HepG2 (cell line): ENCODE data around the gene SLC41A1. TPM values are rescaled to one million over a fixed set of nuclear protein-coding genes. Genes with fewer than 3 reads are reported as not detected.

ENCODE experiments used
- ADNP ChIP-seq: sonication (generic); formaldehyde crosslinking; IDR thresholded peaks from 2 replicates; pipeline ENCODE4 v1.4.0; 2020; ENCODE audit warnings: missing genetic modification reagents
- CHD2 ChIP-seq: IDR thresholded peaks from 2 replicates; pipeline ENCODE4 v1.6.1; 2011; ENCODE audit warnings: low read depth, low read length, improper control_type of control experiment
- EED ChIP-seq: sonication (generic); formaldehyde crosslinking; IDR thresholded peaks from 2 replicates; pipeline ENCODE4 v1.5.0; 2020; ENCODE audit warnings: mild to moderate bottlenecking, missing genetic modification reagents
- GATAD2A ChIP-seq: IDR thresholded peaks from 2 replicates; pipeline ENCODE4 v1.6.1; 2016
- GLI4 ChIP-seq: sonication (generic); formaldehyde crosslinking; IDR thresholded peaks from 2 replicates; pipeline ENCODE4 v1.5.1; 2020; ENCODE audit warnings: missing genetic modification reagents, mild to moderate bottlenecking, moderate library complexity, borderline replicate concordance
- KLF6 ChIP-seq: IDR thresholded peaks from 2 replicates; pipeline ENCODE4 v1.8.0; 2016; ENCODE audit warnings: missing biosample characterization, missing genetic modification reagents
- MAZ ChIP-seq, 2 experiments: sonication (generic) in 1 of 2; formaldehyde crosslinking in 1 of 2; IDR thresholded peaks; 2 replicates each; pipeline versions ENCODE4 v1.5.0 to v1.6.1; 2012 to 2020; ENCODE audit warnings: low read depth in 2 of 2, mild to moderate bottlenecking in 2 of 2, borderline replicate concordance in 1 of 2, improper control_type of control experiment in 1 of 2, low read length in 1 of 2, missing genetic modification reagents in 1 of 2, moderate library complexity in 1 of 2
- RARA ChIP-seq: IDR thresholded peaks from 2 replicates; pipeline ENCODE4 v1.6.1; 2016; ENCODE audit warnings: missing genetic modification reagents, missing compliant biosample characterization
- SIN3A ChIP-seq: IDR thresholded peaks from 2 replicates; pipeline ENCODE4 v1.6.1; 2011; ENCODE audit warnings: low read depth, mild to moderate bottlenecking, control low read depth, low read length, borderline replicate concordance
- SNAPC2 ChIP-seq: sonication (generic); formaldehyde crosslinking; IDR thresholded peaks from 2 replicates; pipeline ENCODE4 v1.8.1; 2022; ENCODE audit warnings: mild to moderate bottlenecking, missing genetic modification reagents
- U2AF2 ChIP-seq: fragments of 200-400 bp; formaldehyde crosslinking; IDR thresholded peaks from 2 replicates; pipeline ENCODE4 v1.6.1; 2017; ENCODE audit warnings: low read depth, mild to moderate bottlenecking, low read length
- ZFP1 ChIP-seq: IDR thresholded peaks from 2 replicates; pipeline ENCODE4 v1.6.1; 2016
- ZNF430 ChIP-seq: sonication (generic); formaldehyde crosslinking; IDR thresholded peaks from 2 replicates; pipeline ENCODE4 v1.9.0; 2021; ENCODE audit warnings: mild to moderate bottlenecking, missing genetic modification reagents
- ZNF501 ChIP-seq: sonication (generic); formaldehyde crosslinking; IDR thresholded peaks from 2 replicates; pipeline ENCODE4 v1.5.1; 2020; ENCODE audit warnings: mild to moderate bottlenecking, moderate library complexity, missing genetic modification reagents
- ZNF652 ChIP-seq: IDR thresholded peaks from 2 replicates; pipeline ENCODE4 v1.6.1; 2016; ENCODE audit warnings: low read depth, borderline replicate concordance
- polyA plus RNA-seq, 8 experiments: library from polyadenylated mRNA; depleted of rRNA in 3 of 8; stranded (reverse) in 7 of 8; unstranded in 1 of 8; fragments of >200 nt; fragmentation: Illumina TruSeq in 4 of 8; extraction: Trizol in 4 of 8; gene quantifications; 2 replicates each; pipeline versions ENCODE4 v1.2.1 to v1.2.3, GENCODE V29; 2011 to 2016; ENCODE audit warnings: low read depth in 4 of 8, missing spikeins in 1 of 8, mixed read lengths in 1 of 8; ENCODE audit not compliant: insufficient read depth in 1 of 8
- total RNA-seq, 5 experiments: library from RNA; depleted of rRNA; stranded (reverse); fragments of >200 nt; fragmentation: Illumina TruSeq; extraction: Trizol; gene quantifications; 2 replicates each; pipeline ENCODE4 v1.2.3, GENCODE V29; 2016; ENCODE audit warnings: low read depth in 1 of 5
- TF ChIP-seq, protein P1 (sequence below): sonication (generic); formaldehyde crosslinking; IDR thresholded peaks from 2 replicates; pipeline ENCODE4 v1.4.0; 2020; ENCODE audit warnings: missing genetic modification reagents, mild to moderate bottlenecking, borderline replicate concordance
- TF ChIP-seq, protein P2 (sequence below): sonication (generic); formaldehyde crosslinking; IDR thresholded peaks from 2 replicates; pipeline ENCODE4 v1.5.1; 2020; ENCODE audit warnings: missing genetic modification reagents, mild to moderate bottlenecking, borderline replicate concordance
- TF ChIP-seq, protein P3 (sequence below): IDR thresholded peaks from 2 replicates; pipeline ENCODE4 v1.6.1; 2016; ENCODE audit warnings: missing compliant biosample characterization, missing genetic modification reagents, borderline replicate concordance

The SLC41A1 gene
- total and polyA plus RNA-seq, 2 of the 13 experiments (the other 11 are each of a cell fraction or from before 2014, with no cell fraction given): 2.2 to 4.6 TPM

DNA sequence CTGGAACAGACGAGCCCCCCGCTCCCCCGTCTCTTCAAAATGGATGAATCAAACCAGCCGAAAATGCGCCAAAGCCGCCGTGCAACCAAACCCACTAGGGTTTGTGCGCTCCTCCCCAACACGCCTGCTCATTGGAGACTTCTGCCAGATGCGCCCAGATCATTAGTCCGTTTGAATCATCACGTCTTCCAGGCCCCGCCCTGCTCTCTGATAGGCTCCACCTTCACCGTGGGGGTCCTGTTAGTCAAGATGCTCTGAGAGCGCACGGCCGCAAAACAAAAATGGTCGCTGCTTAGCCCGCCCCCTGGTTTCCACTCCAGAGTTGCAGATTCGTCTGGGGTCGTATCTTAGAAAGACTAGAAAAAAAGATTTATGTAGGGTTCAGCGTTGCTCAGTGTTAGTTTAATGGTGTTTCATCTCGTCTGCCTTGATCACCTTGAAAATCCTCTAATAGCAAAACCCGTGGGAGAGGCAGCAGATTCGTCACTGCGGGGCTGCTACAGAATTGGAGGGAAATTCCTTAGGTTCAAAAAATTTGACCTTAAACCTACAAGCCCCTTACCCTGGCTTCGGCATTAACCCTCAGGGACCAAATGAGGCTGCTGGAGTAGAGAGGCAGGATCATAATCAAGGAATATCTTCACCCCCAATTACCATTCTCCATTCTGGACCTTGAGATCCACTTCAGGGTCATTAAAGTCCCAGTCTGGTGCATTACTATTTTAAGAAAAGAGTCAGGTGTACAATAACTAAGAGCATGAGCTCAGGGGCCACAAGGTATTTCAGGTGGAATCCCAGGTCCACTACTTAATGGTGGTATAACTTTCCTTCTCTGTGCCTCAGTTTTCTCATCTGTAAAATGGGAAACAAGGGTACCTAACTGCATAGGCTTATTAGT is 62.6 kb downstream of the SLC41A1 start, which contains the start of gene NUCKS1 (continued):
- TF ChIP-seq U2AF2 (no peak), GLI4 (CRISPR knock-in tag) (no peak), ZNF652 (CRISPR knock-in tag) (no peak), RARA (peak; percentile 22), KLF6 (CRISPR knock-in tag) (peak; percentile 59; the same call in 1 of the 2 replicates), GATAD2A (peak; percentile 55), EED (CRISPR knock-in tag) (no peak), ZFP1 (CRISPR knock-in tag) (no peak), CHD2 (no peak; the same call in 1 of the 2 replicates), ADNP (CRISPR knock-in tag) (peak; percentile 92; the same call in 1 of the 2 replicates), MAZ (IDR thresholded peaks at IDR 0.05; ENCODE audit: borderline replicate concordance, low read depth, low read length) (peak; percentile 36; the same call in 1 of the 2 replicates), MAZ (CRISPR knock-in tag; IDR thresholded peaks at IDR 0.05; ENCODE audit: low read depth) (no peak; the same call in 1 of the 2 replicates), ZNF430 (CRISPR knock-in tag) (0 out of 2 replicates have a peak, but pooled peaks have one; percentile 44), SIN3A (0 out of 2 replicates have a peak, but pooled peaks have one; percentile 16), SNAPC2 (no peak), ZNF501 (peak; percentile 57; the same call in 1 of the 2 replicates)
- TF ChIP-seq, protein P1, sequence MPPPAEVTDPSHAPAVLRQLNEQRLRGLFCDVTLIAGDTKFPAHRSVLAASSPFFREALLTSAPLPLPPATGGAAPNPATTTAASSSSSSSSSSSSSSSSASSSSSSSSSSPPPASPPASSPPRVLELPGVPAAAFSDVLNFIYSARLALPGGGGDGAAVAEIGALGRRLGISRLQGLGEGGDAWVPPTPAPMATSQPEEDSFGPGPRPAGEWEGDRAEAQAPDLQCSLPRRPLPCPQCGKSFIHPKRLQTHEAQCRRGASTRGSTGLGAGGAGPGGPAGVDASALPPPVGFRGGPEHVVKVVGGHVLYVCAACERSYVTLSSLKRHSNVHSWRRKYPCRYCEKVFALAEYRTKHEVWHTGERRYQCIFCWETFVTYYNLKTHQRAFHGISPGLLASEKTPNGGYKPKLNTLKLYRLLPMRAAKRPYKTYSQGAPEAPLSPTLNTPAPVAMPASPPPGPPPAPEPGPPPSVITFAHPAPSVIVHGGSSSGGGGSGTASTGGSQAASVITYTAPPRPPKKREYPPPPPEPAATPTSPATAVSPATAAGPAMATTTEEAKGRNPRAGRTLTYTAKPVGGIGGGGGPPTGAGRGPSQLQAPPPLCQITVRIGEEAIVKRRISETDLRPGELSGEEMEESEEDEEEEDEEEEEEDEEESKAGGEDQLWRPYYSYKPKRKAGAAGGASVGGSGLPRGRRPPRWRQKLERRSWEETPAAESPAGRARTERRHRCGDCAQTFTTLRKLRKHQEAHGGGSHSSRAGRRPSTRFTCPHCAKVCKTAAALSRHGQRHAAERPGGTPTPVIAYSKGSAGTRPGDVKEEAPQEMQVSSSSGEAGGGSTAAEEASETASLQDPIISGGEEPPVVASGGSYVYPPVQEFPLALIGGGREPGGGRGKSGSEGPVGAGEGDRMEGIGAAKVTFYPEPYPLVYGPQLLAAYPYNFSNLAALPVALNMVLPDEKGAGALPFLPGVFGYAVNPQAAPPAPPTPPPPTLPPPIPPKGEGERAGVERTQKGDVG (CRISPR knock-in tag): no peak
- TF ChIP-seq, protein P2, sequence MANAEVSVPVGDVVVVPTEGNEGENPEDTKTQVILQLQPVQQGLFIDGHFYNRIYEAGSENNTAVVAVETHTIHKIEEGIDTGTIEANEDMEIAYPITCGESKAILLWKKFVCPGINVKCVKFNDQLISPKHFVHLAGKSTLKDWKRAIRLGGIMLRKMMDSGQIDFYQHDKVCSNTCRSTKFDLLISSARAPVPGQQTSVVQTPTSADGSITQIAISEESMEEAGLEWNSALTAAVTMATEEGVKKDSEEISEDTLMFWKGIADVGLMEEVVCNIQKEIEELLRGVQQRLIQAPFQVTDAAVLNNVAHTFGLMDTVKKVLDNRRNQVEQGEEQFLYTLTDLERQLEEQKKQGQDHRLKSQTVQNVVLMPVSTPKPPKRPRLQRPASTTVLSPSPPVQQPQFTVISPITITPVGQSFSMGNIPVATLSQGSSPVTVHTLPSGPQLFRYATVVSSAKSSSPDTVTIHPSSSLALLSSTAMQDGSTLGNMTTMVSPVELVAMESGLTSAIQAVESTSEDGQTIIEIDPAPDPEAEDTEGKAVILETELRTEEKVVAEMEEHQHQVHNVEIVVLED (CRISPR knock-in tag): peak; percentile 67
- TF ChIP-seq, protein P3, sequence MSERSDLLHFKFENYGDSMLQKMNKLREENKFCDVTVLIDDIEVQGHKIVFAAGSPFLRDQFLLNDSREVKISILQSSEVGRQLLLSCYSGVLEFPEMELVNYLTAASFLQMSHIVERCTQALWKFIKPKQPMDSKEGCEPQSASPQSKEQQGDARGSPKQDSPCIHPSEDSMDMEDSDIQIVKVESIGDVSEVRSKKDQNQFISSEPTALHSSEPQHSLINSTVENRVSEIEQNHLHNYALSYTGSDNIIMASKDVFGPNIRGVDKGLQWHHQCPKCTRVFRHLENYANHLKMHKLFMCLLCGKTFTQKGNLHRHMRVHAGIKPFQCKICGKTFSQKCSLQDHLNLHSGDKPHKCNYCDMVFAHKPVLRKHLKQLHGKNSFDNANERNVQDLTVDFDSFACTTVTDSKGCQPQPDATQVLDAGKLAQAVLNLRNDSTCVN (CRISPR knock-in tag): 0 out of 2 replicates have a peak, but pooled peaks have one; percentile 52
